NCI-H1436 treated with DMSO at 0.1 percent for 48 hours (cell line): ENCODE data around the gene ZKSCAN1.
A peak's percentile ranks its signal among the peaks of the same experiment; 100 is the strongest.
"Not testable (repeated sequence)": the region's sequence is repeated elsewhere in the genome, so short reads cannot be mapped to it uniquely, and the experiment has no call there.

Experiments
- DNase-seq: peaks from one replicate; lab custom pipeline; 2025; lab: John Stamatoyannopoulos, UW

Gene ZKSCAN1

GRCh38 chr7:100015232-100016214 is at the start of gene ZKSCAN1:
Gene ZKSCAN1, plus strand, starts transcription at chr7:100015596. Its CDS starts 7,911 bp downstream, at chr7:100023507.
- peak; percentile 60 for DNase-seq

GRCh38 chr7:99969298-99969697 is 46.1 kb upstream of the ZKSCAN1 start:
- DNase-seq, result no peak

- DNase-seq, result not testable (repeated sequence)
Measured at GRCh38 chr7:99969813-99970212, 45.6 kb upstream of the ZKSCAN1 start.

GRCh38 chr7:99971242-99971641 is 44.2 kb upstream of the ZKSCAN1 start:
- DNase-seq, result no peak

GRCh38 chr7:99973817-99974216 is 41.6 kb upstream of the ZKSCAN1 start:
- not testable (repeated sequence) for DNase-seq

GRCh38 chr7:99974681-99975080 is 40.7 kb upstream of the ZKSCAN1 start:
- no peak for DNase-seq

GRCh38 chr7:99975782-99976521 is 39.4 kb upstream of the ZKSCAN1 start, which contains the start of gene AZGP1:
Gene AZGP1, minus strand, starts transcription at chr7:99976031. Its CDS starts 11 bp downstream, at chr7:99976020.
- DNase-seq, result no peak

GRCh38 chr7:99976626-99977025 is 38.8 kb upstream of the ZKSCAN1 start:
- DNase-seq, result no peak

GRCh38 chr7:99979814-99980225 is 35.6 kb upstream of the ZKSCAN1 start:
- not testable (repeated sequence) for DNase-seq

- not testable (repeated sequence) for DNase-seq
Measured at GRCh38 chr7:99980448-99980872, 34.9 kb upstream of the ZKSCAN1 start.

GRCh38 chr7:99981066-99981465 is 34.3 kb upstream of the ZKSCAN1 start:
- not testable (repeated sequence) for DNase-seq

GRCh38 chr7:99984593-99984992 is 30.8 kb upstream of the ZKSCAN1 start:
- DNase-seq, result no peak

- not testable (repeated sequence) for DNase-seq
Measured at GRCh38 chr7:99987306-99987705, 28.1 kb upstream of the ZKSCAN1 start.

- no peak for DNase-seq
Measured at GRCh38 chr7:99987846-99988245, 27.6 kb upstream of the ZKSCAN1 start.

GRCh38 chr7:99990460-99990852 is 24.9 kb upstream of the ZKSCAN1 start:
- no peak for DNase-seq

- DNase-seq, result not testable (repeated sequence)
Measured at GRCh38 chr7:99991543-99991942, 23.9 kb upstream of the ZKSCAN1 start.

- no peak for DNase-seq
Measured at GRCh38 chr7:99992330-99993038, 22.9 kb upstream of the ZKSCAN1 start.

GRCh38 chr7:99994819-99995218 is 20.6 kb upstream of the ZKSCAN1 start:
- DNase-seq, result no peak

- no peak for DNase-seq
Measured at GRCh38 chr7:99996755-99997544, 18.4 kb upstream of the ZKSCAN1 start.

- no peak for DNase-seq
Measured at GRCh38 chr7:99997545-99998137, 17.8 kb upstream of the ZKSCAN1 start.

- no peak for DNase-seq
Measured at GRCh38 chr7:100000239-100000638, 15.2 kb upstream of the ZKSCAN1 start.
